Thyroid gland (tissue), 4 donors: ENCODE measurements around the gene TPBGL.

ENCODE experiments used
- POLR2A ChIP-seq, 2 donors: fragments of 450-650 bp; IDR thresholded peaks; one replicate each; pipeline ENCODE4 v1.6.1; 2017; ENCODE audit warnings: antibody characterized with exemption in 2 of 2, mild to moderate bottlenecking in 2 of 2, moderate library complexity in 1 of 2
- TF ChIP-seq, protein P1 (sequence below), 6 experiments: fragments of 200-600 bp in 3 of 6; fragments of 450-650 bp in 3 of 6; sonication (generic) in 3 of 6; IDR thresholded peaks; one replicate each; pipeline ENCODE4 v1.5.1; 2016 to 2019; ENCODE audit warnings: antibody characterized with exemption in 6 of 6, mild to moderate bottlenecking in 2 of 6, inconsistent platforms in 1 of 6, moderate library complexity in 1 of 6

DNA sequence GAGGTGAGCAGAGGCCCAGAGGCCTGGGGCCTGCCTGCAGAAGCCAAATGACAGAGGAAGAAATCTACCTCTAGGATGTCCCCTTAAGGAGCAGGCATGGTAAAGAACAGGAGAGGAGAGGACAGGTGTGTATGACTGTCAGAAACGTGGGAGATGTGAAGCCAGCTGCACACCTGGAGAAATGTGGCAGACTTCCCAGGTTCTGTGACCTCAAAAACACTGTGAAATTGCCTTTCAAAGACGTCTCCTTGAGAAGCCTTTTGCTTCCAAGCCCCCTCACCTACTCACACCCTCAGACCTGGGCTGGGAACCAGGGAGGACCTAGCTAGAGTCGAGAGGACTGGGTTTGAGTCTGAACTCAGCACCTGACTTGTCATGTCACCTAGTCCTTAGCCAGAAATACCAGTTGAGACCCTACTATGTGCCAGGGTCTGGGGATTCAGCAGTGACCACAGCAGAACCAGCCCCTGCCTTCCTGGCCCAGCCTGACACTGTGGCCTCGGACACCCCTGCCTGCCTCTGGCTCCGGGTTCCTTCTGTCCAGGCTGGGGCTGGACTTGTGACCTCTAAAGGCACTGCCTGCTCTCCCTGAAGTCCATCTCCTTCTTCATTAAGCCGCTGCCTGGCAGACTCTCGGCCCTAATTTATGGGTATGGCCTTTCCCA lies 5.6 kb downstream of the TPBGL start:
- no peak for TF ChIP-seq POLR2A (IDR thresholded peaks at IDR 0.05)
- TF ChIP-seq, protein P1, sequence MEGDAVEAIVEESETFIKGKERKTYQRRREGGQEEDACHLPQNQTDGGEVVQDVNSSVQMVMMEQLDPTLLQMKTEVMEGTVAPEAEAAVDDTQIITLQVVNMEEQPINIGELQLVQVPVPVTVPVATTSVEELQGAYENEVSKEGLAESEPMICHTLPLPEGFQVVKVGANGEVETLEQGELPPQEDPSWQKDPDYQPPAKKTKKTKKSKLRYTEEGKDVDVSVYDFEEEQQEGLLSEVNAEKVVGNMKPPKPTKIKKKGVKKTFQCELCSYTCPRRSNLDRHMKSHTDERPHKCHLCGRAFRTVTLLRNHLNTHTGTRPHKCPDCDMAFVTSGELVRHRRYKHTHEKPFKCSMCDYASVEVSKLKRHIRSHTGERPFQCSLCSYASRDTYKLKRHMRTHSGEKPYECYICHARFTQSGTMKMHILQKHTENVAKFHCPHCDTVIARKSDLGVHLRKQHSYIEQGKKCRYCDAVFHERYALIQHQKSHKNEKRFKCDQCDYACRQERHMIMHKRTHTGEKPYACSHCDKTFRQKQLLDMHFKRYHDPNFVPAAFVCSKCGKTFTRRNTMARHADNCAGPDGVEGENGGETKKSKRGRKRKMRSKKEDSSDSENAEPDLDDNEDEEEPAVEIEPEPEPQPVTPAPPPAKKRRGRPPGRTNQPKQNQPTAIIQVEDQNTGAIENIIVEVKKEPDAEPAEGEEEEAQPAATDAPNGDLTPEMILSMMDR (IDR thresholded peaks at IDR 0.05), result no peak
